NOMO-1 treated with DMSO at 0.1 percent for 48 hours (cell line): Measurements from ENCODE around the gene NKG7.

Source experiments
- DNase-seq: peaks from one replicate; lab custom pipeline; 2025; ENCODE audit not compliant: unreplicated experiment; lab: John Stamatoyannopoulos, UW

Gene NKG7

GRCh38 chr19:51338563-51339312 lies 33.7 kb downstream of the NKG7 start:
- peak; percentile 71 for DNase-seq

- DNase-seq = no peak
Measured at GRCh38 chr19:51337861-51338562, 34.4 kb downstream of the NKG7 start.

GRCh38 chr19:51337141-51337860 lies 35.2 kb downstream of the NKG7 start:
- no peak for DNase-seq

- DNase-seq = no peak
Measured at GRCh38 chr19:51333836-51334460, 38.5 kb downstream of the NKG7 start.

- DNase-seq = no peak
Measured at GRCh38 chr19:51331716-51332115, 40.7 kb downstream of the NKG7 start.

GRCh38 chr19:51331193-51331592 lies 41.3 kb downstream of the NKG7 start:
- no peak for DNase-seq

- DNase-seq = no peak
Measured at GRCh38 chr19:51330366-51330765, 42.1 kb downstream of the NKG7 start.

- DNase-seq = no peak
Measured at GRCh38 chr19:51329411-51329810, 43.0 kb downstream of the NKG7 start.

GRCh38 chr19:51327066-51328001 lies 45.1 kb downstream of the NKG7 start:
- peak; percentile 80 for DNase-seq

- DNase-seq = no peak
Measured at GRCh38 chr19:51326216-51327065, 46.0 kb downstream of the NKG7 start.

- DNase-seq = no peak
Measured at GRCh38 chr19:51325161-51325976, 47.1 kb downstream of the NKG7 start.

- DNase-seq = no peak
Measured at GRCh38 chr19:51324167-51324481, 48.3 kb downstream of the NKG7 start.

GRCh38 chr19:51323481-51324166 lies 48.8 kb downstream of the NKG7 start:
- DNase-seq = no peak

GRCh38 chr19:51321799-51322198 lies 50.7 kb downstream of the NKG7 start:
- DNase-seq = no peak
